H9 (cell line): ENCODE data around the gene PCBP4. TPM values are rescaled to one million over a fixed set of nuclear protein-coding genes. Genes with fewer than 3 reads are reported as not detected.

ENCODE experiments used
- DNase-seq: peaks from one replicate; pipeline ENCODE4 v3.0.0-alpha.2; 2017
- H2AFZ ChIP-seq: one replicate; pipeline ENCODE4 v1.6.1; 2013; ENCODE audit warnings: mild to moderate bottlenecking, low read length, control low read depth, moderate library complexity
- H2AK5ac ChIP-seq: 2 replicates; pipeline ENCODE4 v1.6.1; 2013; ENCODE audit warnings: low read length, control low read depth, mixed read lengths; ENCODE audit not compliant: insufficient read length
- H2BK120ac ChIP-seq: one replicate; pipeline ENCODE4 v1.6.1; 2013; ENCODE audit warnings: low read depth, mild to moderate bottlenecking, low read length, control low read depth, inconsistent platforms; ENCODE audit not compliant: poor library complexity, severe bottlenecking
- H2BK12ac ChIP-seq: 2 replicates; pipeline ENCODE4 v1.6.1; 2013; ENCODE audit warnings: low read length, control low read depth, mixed read lengths, low read depth; ENCODE audit not compliant: insufficient read length
- H2BK15ac ChIP-seq: 2 replicates; pipeline ENCODE4 v1.6.1; 2013; ENCODE audit warnings: low read depth, low read length, control low read depth
- H2BK20ac ChIP-seq: one replicate; pipeline ENCODE4 v1.6.1; 2013; ENCODE audit warnings: low read depth, mild to moderate bottlenecking, low read length, control low read depth, inconsistent platforms; ENCODE audit not compliant: poor library complexity, severe bottlenecking
- H2BK5ac ChIP-seq: 2 replicates; pipeline ENCODE4 v1.6.1; 2013; ENCODE audit warnings: low read length, control low read depth, mixed read lengths; ENCODE audit not compliant: insufficient read length
- H3K14ac ChIP-seq: 2 replicates; pipeline ENCODE4 v1.6.1; 2013; ENCODE audit warnings: low read length, control low read depth; ENCODE audit not compliant: insufficient read depth
- H3K18ac ChIP-seq: 2 replicates; pipeline ENCODE4 v1.6.1; 2013; ENCODE audit warnings: low read depth, mild to moderate bottlenecking, mixed read lengths, low read length, control low read depth; ENCODE audit not compliant: insufficient read length
- H3K23ac ChIP-seq: 2 replicates; pipeline ENCODE4 v1.6.1; 2013; ENCODE audit warnings: low read length, control low read depth, mixed read lengths, low read depth; ENCODE audit not compliant: insufficient read length
- H3K23me2 ChIP-seq: 2 replicates; pipeline ENCODE4 v1.6.1; 2013; ENCODE audit warnings: low read depth, mild to moderate bottlenecking, mixed read lengths, low read length, control low read depth; ENCODE audit not compliant: insufficient read length, poor library complexity, severe bottlenecking
- H3K27ac ChIP-seq: 2 replicates; pipeline ENCODE4 v1.5.1; 2013; ENCODE audit warnings: low read length, control low read depth, mixed read lengths, low read depth; ENCODE audit not compliant: insufficient read length
- H3K27me3 ChIP-seq: 2 replicates; pipeline ENCODE4 v1.6.1; 2013; ENCODE audit warnings: low read length, control low read depth, inconsistent platforms; ENCODE audit not compliant: insufficient read depth
- H3K4ac ChIP-seq: 2 replicates; pipeline ENCODE4 v1.6.1; 2013; ENCODE audit warnings: low read depth, mild to moderate bottlenecking, control low read depth, inconsistent platforms, low read length, moderate library complexity
- H3K4me1 ChIP-seq: 2 replicates; pipeline ENCODE4 v1.6.1; 2013; ENCODE audit warnings: low read length, control low read depth, inconsistent platforms; ENCODE audit not compliant: insufficient read depth
- H3K4me2 ChIP-seq: 2 replicates; pipeline ENCODE4 v1.6.1; 2013; ENCODE audit warnings: low read length, control low read depth, mixed read lengths; ENCODE audit not compliant: insufficient read length, insufficient read depth
- H3K56ac ChIP-seq: 2 replicates; pipeline ENCODE4 v1.6.1; 2013; ENCODE audit warnings: low read depth, mild to moderate bottlenecking, mixed read lengths, low read length, control low read depth; ENCODE audit not compliant: insufficient read length
- H3K79me1 ChIP-seq: 2 replicates; pipeline ENCODE4 v1.6.1; 2013; ENCODE audit warnings: low read depth, mild to moderate bottlenecking, moderate library complexity, low read length, control low read depth, inconsistent platforms; ENCODE audit not compliant: insufficient read depth, poor library complexity, severe bottlenecking
- H3K79me2 ChIP-seq: 2 replicates; pipeline ENCODE4 v1.6.1; 2013; ENCODE audit warnings: low read length, control low read depth, inconsistent platforms; ENCODE audit not compliant: insufficient read depth
- H3K9ac ChIP-seq: 2 replicates; pipeline ENCODE4 v1.6.1; 2013; ENCODE audit warnings: low read length, control low read depth, mixed read lengths; ENCODE audit not compliant: insufficient read length; ENCODE audit errors: extremely low read depth
- H3K9me3 ChIP-seq: one replicate; pipeline ENCODE4 v1.6.1; 2013; ENCODE audit warnings: low read depth, low read length, inconsistent platforms; ENCODE audit not compliant: control insufficient read depth
- H3T11ph ChIP-seq: one replicate; pipeline ENCODE4 v1.6.1; 2013; ENCODE audit warnings: mild to moderate bottlenecking, low read length, control low read depth, inconsistent platforms
- H4K20me1 ChIP-seq: one replicate; pipeline ENCODE4 v1.6.1; 2013; ENCODE audit not compliant: control insufficient read depth, insufficient read length, insufficient read depth
- H4K5ac ChIP-seq: 2 replicates; pipeline ENCODE4 v1.6.1; 2013; ENCODE audit warnings: low read depth, mild to moderate bottlenecking, mixed read lengths, low read length, control low read depth; ENCODE audit not compliant: insufficient read length
- H4K8ac ChIP-seq: replicated peaks from 2 replicates; pipeline ENCODE4 v1.6.1; 2013; ENCODE audit warnings: low read length, control low read depth, mixed read lengths, low read depth; ENCODE audit not compliant: insufficient read length
- H4K91ac ChIP-seq: 2 replicates; pipeline ENCODE4 v1.6.1; 2013; ENCODE audit warnings: low read depth, mild to moderate bottlenecking, moderate library complexity, mixed read lengths, low read length, control low read depth; ENCODE audit not compliant: insufficient read length
- H3K27ac Mint-ChIP-seq, 3 experiments: 2 replicates in 2 of 3; 3 replicates in 1 of 3; pipeline ENCODE4 v1.8.0; 2020 to 2021; ENCODE audit warnings: mixed read lengths in 3 of 3, mild to moderate bottlenecking in 1 of 3, moderate library complexity in 1 of 3
- H3K27me3 Mint-ChIP-seq: 2 replicates; pipeline ENCODE4 v1.8.0; 2021; ENCODE audit warnings: low read depth, mild to moderate bottlenecking, moderate library complexity, mixed read lengths
- H3K36me3 Mint-ChIP-seq, 3 experiments: 2 replicates in 2 of 3; 3 replicates in 1 of 3; pipeline ENCODE4 v1.8.0; 2020 to 2021; ENCODE audit warnings: low read depth in 3 of 3, mixed read lengths in 3 of 3; ENCODE audit not compliant: insufficient read depth in 1 of 3
- H3K4me1 Mint-ChIP-seq, 2 experiments: 2 replicates each; pipeline ENCODE4 v1.8.0; 2020; ENCODE audit warnings: mixed read lengths in 2 of 2
- H3K4me3 Mint-ChIP-seq, 2 experiments: 2 replicates in 1 of 2; 3 replicates in 1 of 2; pipeline ENCODE4 v1.8.0; 2020 to 2021; ENCODE audit warnings: mild to moderate bottlenecking in 2 of 2, mixed read lengths in 2 of 2, moderate library complexity in 1 of 2
- H3K9me3 Mint-ChIP-seq, 2 experiments: 2 replicates in 1 of 2; 3 replicates in 1 of 2; pipeline ENCODE4 v1.8.0; 2020; ENCODE audit warnings: mild to moderate bottlenecking in 2 of 2, mixed read lengths in 2 of 2, moderate library complexity in 1 of 2
- CTCF ChIP-seq: fragments of 200-600 bp; sonication (generic); conservative IDR thresholded peaks from 3 replicates; pipeline ENCODE4 v1.8.0; 2021; ENCODE audit warnings: antibody characterized with exemption, mild to moderate bottlenecking
- WGBS: extraction: QIAGEN DNeasy Blood & Tissue Kit; methylation state at CpG from one replicate; pipeline ENCODE4 v1.1.7; 2013; ENCODE audit warnings: missing lambda C conversion rate, low lambda C conversion rate, mixed read lengths; ENCODE audit not compliant: insufficient read length; ENCODE audit errors: extremely low coverage; 5-methylcytosine and 5-hydroxymethylcytosine counted together
- total RNA-seq: library from RNA; stranded (reverse); gene quantifications from 2 replicates; pipeline ENCODE4 v1.2.1, GENCODE V29; 2021

PCBP4 gene
- total RNA-seq, 1 experiment from 2014 or later: 24.6 TPM

GRCh38 chr3:52004906-52005395, 37.7 kb upstream of the PCBP4 start:
- WGBS: no CpG with 5 or more reads among the region's 4 CpGs
- Histone ChIP-seq H3K79me2 (no peaks in the 10 kb centered on the region), H3K23me2 (no peaks in the 10 kb centered on the region), H3K27me3 (no peaks in the 10 kb centered on the region), H2BK20ac (no peak overlapping the region), H4K91ac (no peak overlapping the region), H3T11ph (no peak overlapping the region), H3K27ac (no peak overlapping the region), H3K56ac (no peak overlapping the region), H2AFZ (no peak overlapping the region), H3K14ac (0 out of 2 replicates have a peak overlapping the region, but pooled peaks have one; percentile 5), H2BK120ac (no peak overlapping the region), H3K23ac (no peak overlapping the region), H3K4ac (no peak overlapping the region), H2BK12ac (no peak overlapping the region), H2BK15ac (no peak overlapping the region), H2AK5ac (no peak overlapping the region), H3K18ac (no peak overlapping the region), H3K4me2 (peak overlapping the region; percentile 36), H4K8ac (no peak overlapping the region), H4K20me1 (no peaks in the 10 kb centered on the region), H3K9ac (no peak overlapping the region), H3K79me1 (no peaks in the 10 kb centered on the region), H2BK5ac (no peak overlapping the region), H3K4me1 (peaks cover 15% of the 10 kb centered on the region; the same call in 1 of the 2 replicates), H4K5ac (no peak overlapping the region), H3K9me3 (no peaks in the 10 kb centered on the region)
- peak overlapping the region in 2 of 3 experiments; percentile 28 to 77; a peak in 4 of 7 replicates for H3K27ac Mint-ChIP-seq
- peaks cover 4% of the 10 kb centered on the region for H3K27me3 Mint-ChIP-seq
- no peak for DNase-seq
- H3K9me3 Mint-ChIP-seq: no peaks in the 10 kb centered on the region
- H3K4me1 Mint-ChIP-seq: peaks cover 51 to 62% of the 10 kb centered on the region in 2 experiments
- H3K36me3 Mint-ChIP-seq: no peaks in the 10 kb centered on the region; a peak in 1 of 7 replicates
- TF ChIP-seq CTCF: no peak
- peak overlapping the region; percentile 1 to 75; a peak in 3 of 5 replicates for H3K4me3 Mint-ChIP-seq
